ENCODE measurements around the gene CD177. TPM values are rescaled to one million over a fixed set of nuclear protein-coding genes. Genes with fewer than 3 reads are reported as not detected.
"Not testable (repeated sequence)": the region's sequence is repeated elsewhere in the genome, so short reads cannot be mapped to it uniquely, and the experiment has no call there.

The CD177 gene
- total RNA-seq, 1 donor from 2014 or later: not detected

GRCh38 chr19:43371909-43372308 is 18.4 kb downstream of the CD177 start:
- Mint-ChIP-seq H3K4me3 (no peak overlapping the region), H3K27me3 (ENCODE audit: insufficient read depth, low read depth) (no peaks in the 10 kb centered on the region), H3K9me3 (peaks cover 2% of the 10 kb centered on the region), H3K36me3 (no peaks in the 10 kb centered on the region), H3K27ac (no peak overlapping the region), H3K4me1 (no peaks in the 10 kb centered on the region)
- Histone ChIP-seq H3K9me3 (ENCODE audit: low read depth) (no peaks in the 10 kb centered on the region), H3K27me3 (no peaks in the 10 kb centered on the region), H3K9ac (no peak overlapping the region), H3F3A (ENCODE audit: low read depth) (no peaks in the 10 kb centered on the region), H3K79me2 (ENCODE audit: low read depth) (no peaks in the 10 kb centered on the region), H3K4me3 (no peak overlapping the region), H3K27ac (no peak overlapping the region), H4K20me1 (ENCODE audit: low read depth) (no peaks in the 10 kb centered on the region), H3K4me1 (no peaks in the 10 kb centered on the region), H2AFZ (replicated peaks) (no peak overlapping the region), H3K36me3 (no peaks in the 10 kb centered on the region), H3K4me2 (no peak overlapping the region)
- no peak for DNase-seq (ENCODE audit: low spot score)
- TF ChIP-seq EZH2phosphoT487 (IDR thresholded peaks at IDR 0.05) (no peak), EZH2 (IDR thresholded peaks at IDR 0.05) (no peak), CTCF (IDR thresholded peaks at IDR 0.05) (no peak)

GRCh38 chr19:43372462-43372861 is 19.0 kb downstream of the CD177 start:
- Histone ChIP-seq H3K79me2 (ENCODE audit: low read depth) (no peaks in the 10 kb centered on the region), H4K20me1 (ENCODE audit: low read depth) (no peaks in the 10 kb centered on the region), H2AFZ (replicated peaks) (no peak overlapping the region), H3K9me3 (ENCODE audit: low read depth) (no peaks in the 10 kb centered on the region), H3F3A (ENCODE audit: low read depth) (no peaks in the 10 kb centered on the region), H3K4me1 (no peaks in the 10 kb centered on the region), H3K4me2 (no peak overlapping the region), H3K27ac (no peak overlapping the region), H3K27me3 (no peaks in the 10 kb centered on the region), H3K4me3 (no peak overlapping the region), H3K9ac (no peak overlapping the region), H3K36me3 (no peaks in the 10 kb centered on the region)
- no peak for DNase-seq (ENCODE audit: low spot score)
- no peaks in the 10 kb centered on the region for H3K4me1 Mint-ChIP-seq
- H3K27ac Mint-ChIP-seq: no peak overlapping the region
- no peak overlapping the region for H3K4me3 Mint-ChIP-seq
- H3K9me3 Mint-ChIP-seq: peaks cover 2% of the 10 kb centered on the region
- H3K36me3 Mint-ChIP-seq: no peaks in the 10 kb centered on the region
- no peaks in the 10 kb centered on the region for H3K27me3 Mint-ChIP-seq (ENCODE audit: insufficient read depth, low read depth)
- TF ChIP-seq EZH2phosphoT487 (IDR thresholded peaks at IDR 0.05): no peak
- TF ChIP-seq EZH2 (IDR thresholded peaks at IDR 0.05): no peak
- no peak for TF ChIP-seq CTCF (IDR thresholded peaks at IDR 0.05)

- not testable (repeated sequence) for H3K27me3 ChIP-seq; H4K20me1 ChIP-seq (ENCODE audit: low read depth); DNase-seq (ENCODE audit: low spot score); H3K27me3 Mint-ChIP-seq (ENCODE audit: insufficient read depth, low read depth); H3F3A ChIP-seq (ENCODE audit: low read depth); H3K4me3 Mint-ChIP-seq; H3K79me2 ChIP-seq (ENCODE audit: low read depth); H3K4me3 ChIP-seq; H3K9ac ChIP-seq; H3K9me3 Mint-ChIP-seq; H3K27ac ChIP-seq; H3K4me1 Mint-ChIP-seq; H3K4me2 ChIP-seq; H3K9me3 ChIP-seq (ENCODE audit: low read depth); H3K36me3 ChIP-seq; H3K4me1 ChIP-seq; H3K36me3 Mint-ChIP-seq; H3K27ac Mint-ChIP-seq; H2AFZ ChIP-seq (replicated peaks)
Observed at GRCh38 chr19:43377624-43378023, 24.1 kb downstream of the CD177 start.

- Histone ChIP-seq H4K20me1 (ENCODE audit: low read depth) (no peaks in the 10 kb centered on the region), H2AFZ (replicated peaks) (no peak overlapping the region), H3K79me2 (ENCODE audit: low read depth) (no peaks in the 10 kb centered on the region), H3K27ac (no peak overlapping the region), H3K9me3 (ENCODE audit: low read depth) (no peaks in the 10 kb centered on the region), H3K36me3 (no peaks in the 10 kb centered on the region), H3K4me1 (no peaks in the 10 kb centered on the region), H3F3A (ENCODE audit: low read depth) (no peaks in the 10 kb centered on the region), H3K4me3 (no peak overlapping the region), H3K4me2 (no peak overlapping the region), H3K9ac (no peak overlapping the region), H3K27me3 (no peaks in the 10 kb centered on the region)
- Mint-ChIP-seq H3K36me3 (no peaks in the 10 kb centered on the region), H3K9me3 (no peaks in the 10 kb centered on the region), H3K27me3 (ENCODE audit: insufficient read depth, low read depth) (no peaks in the 10 kb centered on the region), H3K4me3 (no peak overlapping the region), H3K4me1 (no peaks in the 10 kb centered on the region), H3K27ac (no peak overlapping the region)
- no peak for DNase-seq (ENCODE audit: low spot score)
- no peak for TF ChIP-seq CTCF (IDR thresholded peaks at IDR 0.05)
Observed at GRCh38 chr19:43380008-43380407, 26.5 kb downstream of the CD177 start.

Data from neural progenitor cell (in vitro differentiated cells).